Loucy (cell line): ENCODE results near the gene DNA2.

Source experiments
- H2AFZ ChIP-seq: fragments of 200-600 bp; sonication (generic); 2 replicates; pipeline ENCODE4 v1.6.0; 2016; ENCODE audit warnings: antibody characterized with exemption, mild to moderate bottlenecking, low read length, moderate library complexity
- H3F3A ChIP-seq: fragments of 200-600 bp; 2 replicates; pipeline ENCODE4 v1.6.0; 2016; ENCODE audit warnings: antibody characterized with exemption, low read depth, mild to moderate bottlenecking
- H3K27me3 ChIP-seq: fragments of 200-600 bp; sonication (generic); 2 replicates; pipeline ENCODE4 v1.6.1; 2014; ENCODE audit warnings: low read length, mild to moderate bottlenecking; ENCODE audit not compliant: insufficient read depth, poor library complexity, severe bottlenecking
- H3K36me3 ChIP-seq: fragments of 200-600 bp; sonication (generic); 2 replicates; pipeline ENCODE4 v1.6.1; 2016; ENCODE audit warnings: low read length; ENCODE audit not compliant: insufficient read depth
- H3K4me1 ChIP-seq: fragments of 200-600 bp; sonication (generic); 2 replicates; pipeline ENCODE4 v1.5.1; 2014; ENCODE audit warnings: low read length, mild to moderate bottlenecking; ENCODE audit not compliant: insufficient read depth, poor library complexity, severe bottlenecking
- H3K4me2 ChIP-seq: fragments of 200-600 bp; sonication (generic); 2 replicates; pipeline ENCODE4 v1.6.0; 2014; ENCODE audit warnings: antibody characterized with exemption, low read length, low read depth, mild to moderate bottlenecking; ENCODE audit not compliant: poor library complexity, severe bottlenecking
- H3K4me3 ChIP-seq: fragments of 200-600 bp; sonication (generic); 2 replicates; pipeline ENCODE4 v1.5.1; 2014; ENCODE audit warnings: low read length, mild to moderate bottlenecking, mixed read lengths; ENCODE audit not compliant: poor library complexity, severe bottlenecking
- H3K79me2 ChIP-seq: fragments of 200-600 bp; sonication (generic); 2 replicates; pipeline ENCODE4 v1.6.1; 2014; ENCODE audit warnings: low read length; ENCODE audit not compliant: insufficient read depth
- H3K9ac ChIP-seq: fragments of 200-600 bp; sonication (generic); 2 replicates; pipeline ENCODE4 v1.6.0; 2014; ENCODE audit warnings: mild to moderate bottlenecking, low read depth, low read length, moderate library complexity; ENCODE audit not compliant: poor library complexity, severe bottlenecking
- H3K9me2 ChIP-seq: fragments of 200-600 bp; sonication (generic); replicated peaks from 2 replicates; pipeline ENCODE4 v1.6.1; 2016; ENCODE audit warnings: low read depth, low read length, mixed read lengths
- H3K9me3 ChIP-seq: fragments of 200-600 bp; sonication (generic); 2 replicates; pipeline ENCODE4 v1.6.1; 2014; ENCODE audit warnings: mild to moderate bottlenecking, antibody characterized with exemption, low read length, low read depth; ENCODE audit not compliant: insufficient read depth
- H4K20me1 ChIP-seq: fragments of 200-600 bp; sonication (generic); 2 replicates; pipeline ENCODE4 v1.6.0; 2014; ENCODE audit warnings: antibody characterized with exemption, low read length, mild to moderate bottlenecking; ENCODE audit not compliant: insufficient read depth, poor library complexity, severe bottlenecking
- EZH2phosphoT487 ChIP-seq: fragments of 200-600 bp; IDR thresholded peaks from 2 replicates; pipeline ENCODE4 v1.6.1; 2018; ENCODE audit warnings: antibody characterized with exemption, mild to moderate bottlenecking, moderate library complexity, borderline replicate concordance
- TF ChIP-seq, protein P1 (sequence below): fragments of 200-600 bp; sonication (generic); conservative IDR thresholded peaks from 2 replicates; pipeline ENCODE4 v1.5.1; 2014; ENCODE audit warnings: mild to moderate bottlenecking, antibody characterized with exemption, low read length

Gene DNA2

GRCh38 chr10:68365611-68366010, 106.2 kb downstream of the DNA2 start:
- Histone ChIP-seq H3K79me2 (no peaks in the 10 kb centered on the region), H3F3A (no peaks in the 10 kb centered on the region), H3K36me3 (peaks cover 9% of the 10 kb centered on the region; the same call in 1 of the 2 replicates), H3K9ac (no peak overlapping the region), H3K27me3 (no peaks in the 10 kb centered on the region), H3K9me2 (no peaks in the 10 kb centered on the region), H3K4me2 (no peak overlapping the region), H3K4me1 (no peaks in the 10 kb centered on the region), H4K20me1 (no peaks in the 10 kb centered on the region), H2AFZ (no peak overlapping the region), H3K9me3 (no peaks in the 10 kb centered on the region), H3K4me3 (no peak overlapping the region)
- TF ChIP-seq, protein P1, sequence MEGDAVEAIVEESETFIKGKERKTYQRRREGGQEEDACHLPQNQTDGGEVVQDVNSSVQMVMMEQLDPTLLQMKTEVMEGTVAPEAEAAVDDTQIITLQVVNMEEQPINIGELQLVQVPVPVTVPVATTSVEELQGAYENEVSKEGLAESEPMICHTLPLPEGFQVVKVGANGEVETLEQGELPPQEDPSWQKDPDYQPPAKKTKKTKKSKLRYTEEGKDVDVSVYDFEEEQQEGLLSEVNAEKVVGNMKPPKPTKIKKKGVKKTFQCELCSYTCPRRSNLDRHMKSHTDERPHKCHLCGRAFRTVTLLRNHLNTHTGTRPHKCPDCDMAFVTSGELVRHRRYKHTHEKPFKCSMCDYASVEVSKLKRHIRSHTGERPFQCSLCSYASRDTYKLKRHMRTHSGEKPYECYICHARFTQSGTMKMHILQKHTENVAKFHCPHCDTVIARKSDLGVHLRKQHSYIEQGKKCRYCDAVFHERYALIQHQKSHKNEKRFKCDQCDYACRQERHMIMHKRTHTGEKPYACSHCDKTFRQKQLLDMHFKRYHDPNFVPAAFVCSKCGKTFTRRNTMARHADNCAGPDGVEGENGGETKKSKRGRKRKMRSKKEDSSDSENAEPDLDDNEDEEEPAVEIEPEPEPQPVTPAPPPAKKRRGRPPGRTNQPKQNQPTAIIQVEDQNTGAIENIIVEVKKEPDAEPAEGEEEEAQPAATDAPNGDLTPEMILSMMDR = no peak
- TF ChIP-seq EZH2phosphoT487 = no peak

DNA sequence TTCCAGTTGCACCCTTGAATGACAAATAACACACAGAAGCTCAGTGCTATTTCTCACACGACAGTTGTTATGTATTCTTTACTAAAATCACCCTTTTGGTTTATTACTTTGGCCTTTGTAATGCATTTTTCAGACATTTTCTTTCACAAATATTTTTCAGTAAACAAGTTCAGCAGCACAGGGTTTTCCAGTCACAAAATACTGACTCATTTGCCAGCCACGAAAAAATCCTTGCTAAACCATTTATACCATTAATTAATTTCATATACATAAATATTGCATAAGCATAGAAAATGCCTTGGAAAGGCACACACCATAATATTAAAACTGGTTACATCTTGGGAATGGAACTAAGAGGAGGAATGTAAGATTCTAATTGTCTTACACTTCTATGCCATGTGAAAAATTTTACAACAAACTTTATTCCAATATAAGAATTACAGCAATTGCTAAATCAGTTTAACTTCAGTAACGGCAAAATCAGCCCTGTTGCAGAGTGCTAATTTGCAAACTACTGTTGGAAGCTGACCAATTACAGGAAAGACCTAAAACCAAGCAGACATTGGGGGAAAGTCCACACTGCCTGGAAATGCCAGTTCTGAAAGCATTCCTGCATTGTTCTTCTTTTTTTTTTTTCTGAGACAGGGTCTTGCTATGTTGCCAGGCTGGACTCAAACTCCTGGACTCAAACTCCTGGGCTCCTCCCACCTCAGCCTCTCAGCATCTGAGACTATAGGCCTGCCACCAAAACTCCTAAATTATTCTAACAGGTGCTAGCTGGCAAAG, 107.5 kb downstream of the DNA2 start:
- Histone ChIP-seq H3K4me2 (no peak overlapping the region), H3K9ac (no peak overlapping the region), H3K27me3 (no peaks in the 10 kb centered on the region), H3K79me2 (no peaks in the 10 kb centered on the region), H3F3A (no peaks in the 10 kb centered on the region), H4K20me1 (no peaks in the 10 kb centered on the region), H3K4me1 (no peaks in the 10 kb centered on the region), H3K36me3 (peaks cover 9% of the 10 kb centered on the region; the same call in 1 of the 2 replicates), H3K9me3 (no peaks in the 10 kb centered on the region), H3K9me2 (no peaks in the 10 kb centered on the region), H2AFZ (no peak overlapping the region), H3K4me3 (no peak overlapping the region)
- TF ChIP-seq, protein P1 = no peak
- no peak for TF ChIP-seq EZH2phosphoT487
